Transverse colon (tissue), 4 donors: ENCODE measurements around the gene NUB1.

ENCODE experiments used
- POLR2AphosphoS5 ChIP-seq, 3 donors: sonication (generic); formaldehyde crosslinking; IDR thresholded peaks; one replicate each; pipeline ENCODE4 v1.6.1; 2016; ENCODE audit warnings: antibody characterized with exemption in 3 of 3
- TF ChIP-seq, protein P1 (sequence below), 5 experiments: fragments of 200-600 bp in 3 of 5; fragments of 450-650 bp in 2 of 5; sonication (generic) in 3 of 5; IDR thresholded peaks; 1 replicate in 2 of 5; 2 replicates in 3 of 5; pipeline ENCODE4 v1.5.1; 2016 to 2017; ENCODE audit warnings: antibody characterized with exemption in 5 of 5, inconsistent platforms in 3 of 5, mild to moderate bottlenecking in 2 of 5, moderate library complexity in 1 of 5

DNA sequence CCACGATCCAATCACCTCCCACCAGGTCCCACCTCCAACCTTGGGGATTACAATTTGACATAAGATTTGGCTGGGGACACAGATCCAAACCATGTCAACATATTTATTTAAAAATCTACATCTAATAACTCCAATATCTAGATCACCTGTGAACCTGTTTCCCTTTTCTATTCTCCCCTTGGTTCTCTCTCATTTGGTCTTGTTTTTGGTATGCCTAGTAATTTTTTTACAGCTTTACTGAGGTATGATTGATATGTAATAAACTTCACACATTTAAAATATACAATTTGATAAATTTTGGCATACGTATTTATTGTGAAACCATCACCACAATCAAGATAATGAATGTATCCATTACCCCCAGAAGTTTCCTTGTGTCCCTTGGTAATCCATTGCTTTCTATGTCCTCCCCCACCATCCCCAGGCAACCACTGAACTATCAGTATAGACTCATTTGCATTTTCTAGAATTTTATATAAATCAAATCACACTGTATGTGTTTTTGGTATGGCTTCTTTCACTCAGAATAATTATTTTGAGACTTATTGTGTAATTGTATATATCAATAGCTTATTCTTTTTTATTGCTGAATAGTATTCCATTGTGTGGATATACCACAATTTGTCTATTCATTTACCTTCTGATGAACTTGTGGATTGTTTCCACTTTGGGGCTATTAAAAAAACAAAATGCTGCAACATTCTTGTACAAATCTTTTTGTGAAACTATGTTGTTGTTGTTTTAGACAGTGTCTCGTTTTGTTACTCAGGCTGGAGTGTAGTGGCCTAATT is 45.2 kb upstream of the NUB1 start:
- TF ChIP-seq, protein P1, sequence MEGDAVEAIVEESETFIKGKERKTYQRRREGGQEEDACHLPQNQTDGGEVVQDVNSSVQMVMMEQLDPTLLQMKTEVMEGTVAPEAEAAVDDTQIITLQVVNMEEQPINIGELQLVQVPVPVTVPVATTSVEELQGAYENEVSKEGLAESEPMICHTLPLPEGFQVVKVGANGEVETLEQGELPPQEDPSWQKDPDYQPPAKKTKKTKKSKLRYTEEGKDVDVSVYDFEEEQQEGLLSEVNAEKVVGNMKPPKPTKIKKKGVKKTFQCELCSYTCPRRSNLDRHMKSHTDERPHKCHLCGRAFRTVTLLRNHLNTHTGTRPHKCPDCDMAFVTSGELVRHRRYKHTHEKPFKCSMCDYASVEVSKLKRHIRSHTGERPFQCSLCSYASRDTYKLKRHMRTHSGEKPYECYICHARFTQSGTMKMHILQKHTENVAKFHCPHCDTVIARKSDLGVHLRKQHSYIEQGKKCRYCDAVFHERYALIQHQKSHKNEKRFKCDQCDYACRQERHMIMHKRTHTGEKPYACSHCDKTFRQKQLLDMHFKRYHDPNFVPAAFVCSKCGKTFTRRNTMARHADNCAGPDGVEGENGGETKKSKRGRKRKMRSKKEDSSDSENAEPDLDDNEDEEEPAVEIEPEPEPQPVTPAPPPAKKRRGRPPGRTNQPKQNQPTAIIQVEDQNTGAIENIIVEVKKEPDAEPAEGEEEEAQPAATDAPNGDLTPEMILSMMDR (IDR thresholded peaks at IDR 0.05): no peak
- no peak for TF ChIP-seq POLR2AphosphoS5 (IDR thresholded peaks at IDR 0.05)
